Stimulated activated naive CD8-positive, alpha-beta T cell treated with anti-CD3 and anti-CD28 coated beads, Interleukin-15, Interleukin-2, amounts not matched to agents 100 ng/mL and 50 ng/mL, for 24 hours (primary cell): ENCODE results near the gene PPARG.

Source experiments
- H3K27ac Mint-ChIP-seq: one replicate; pipeline ENCODE4 v1.8.0; 2021; ENCODE audit warnings: mild to moderate bottlenecking, mixed read lengths
- H3K27me3 Mint-ChIP-seq: one replicate; pipeline ENCODE4 v1.8.0; 2021; ENCODE audit warnings: mixed read lengths
- H3K36me3 Mint-ChIP-seq: one replicate; pipeline ENCODE4 v1.8.0; 2021; ENCODE audit warnings: low read depth, mixed read lengths
- H3K4me1 Mint-ChIP-seq: one replicate; pipeline ENCODE4 v1.8.0; 2021; ENCODE audit warnings: low read depth, mixed read lengths
- H3K4me3 Mint-ChIP-seq: one replicate; pipeline ENCODE4 v1.8.0; 2021; ENCODE audit warnings: mild to moderate bottlenecking, mixed read lengths
- H3K9me3 Mint-ChIP-seq: one replicate; pipeline ENCODE4 v1.8.0; 2021; ENCODE audit warnings: mixed read lengths

PPARG gene

DNA sequence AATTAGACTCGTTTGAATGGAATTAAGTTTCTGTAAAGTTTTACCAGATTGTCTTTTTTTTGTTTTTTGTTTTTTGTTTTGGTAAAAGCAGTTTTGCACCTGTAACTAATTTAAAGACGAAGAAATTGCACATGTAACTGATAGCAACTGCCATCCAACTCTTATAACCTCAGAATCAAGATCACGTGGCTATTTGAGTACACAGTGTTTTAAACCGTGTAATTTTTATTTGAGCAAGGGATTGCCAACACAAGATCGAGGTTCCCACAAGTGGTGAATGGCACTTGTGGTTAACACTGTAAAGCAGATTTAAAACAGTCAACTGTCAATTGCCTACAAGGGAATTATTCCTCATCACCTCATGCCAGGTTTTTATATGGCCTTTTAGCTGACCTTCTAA lies 67.3 kb downstream of the PPARG start:
- Mint-ChIP-seq H3K27ac (no peak overlapping the region), H3K4me3 (no peak overlapping the region), H3K9me3 (no peaks in the 10 kb centered on the region), H3K4me1 (no peaks in the 10 kb centered on the region), H3K36me3 (no peaks in the 10 kb centered on the region), H3K27me3 (peaks cover 23% of the 10 kb centered on the region)

DNA sequence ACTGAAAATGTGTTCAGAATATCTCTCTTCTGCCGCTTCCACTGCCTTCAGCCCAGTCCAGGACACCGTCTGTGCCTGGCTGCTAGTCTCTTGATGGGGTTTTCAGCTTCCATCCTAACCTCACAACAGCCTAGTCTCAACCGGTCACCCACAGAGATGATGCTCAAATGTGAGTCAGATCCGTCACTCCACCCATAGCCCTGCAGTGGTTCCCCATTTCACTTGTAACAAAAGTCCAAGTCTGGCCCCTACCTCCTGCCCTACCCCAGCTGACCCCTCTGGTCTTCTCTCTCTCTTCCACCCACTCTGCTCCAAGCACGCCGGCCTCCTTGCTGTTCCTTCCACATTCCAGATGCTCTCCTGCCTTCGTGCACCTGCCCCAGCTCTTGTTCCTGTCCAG lies 68.1 kb downstream of the PPARG start:
- peaks cover 16% of the 10 kb centered on the region for H3K27me3 Mint-ChIP-seq
- H3K36me3 Mint-ChIP-seq: no peaks in the 10 kb centered on the region
- H3K9me3 Mint-ChIP-seq: no peaks in the 10 kb centered on the region
- H3K4me1 Mint-ChIP-seq: no peaks in the 10 kb centered on the region
- no peak overlapping the region for H3K27ac Mint-ChIP-seq
- no peak overlapping the region for H3K4me3 Mint-ChIP-seq

DNA sequence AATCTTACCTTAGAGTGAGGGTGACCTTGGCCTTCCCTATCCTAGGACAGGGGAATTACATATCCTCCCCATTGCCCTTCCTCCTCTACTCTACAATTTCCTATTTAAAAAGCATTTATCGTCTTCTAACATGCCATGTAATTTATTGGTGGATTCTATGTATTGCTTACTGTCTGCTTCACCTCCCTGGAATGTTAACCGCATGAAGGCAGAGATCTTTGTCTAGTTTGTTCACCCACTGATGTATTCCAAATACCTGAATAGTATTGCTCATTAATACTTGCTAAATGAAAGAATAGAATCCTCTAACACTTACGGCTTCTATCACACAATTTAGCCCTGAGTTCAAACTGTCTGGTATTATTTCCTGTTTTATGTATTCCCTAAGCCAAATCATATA lies 68.6 kb downstream of the PPARG start:
- Mint-ChIP-seq H3K27me3 (peaks cover 12% of the 10 kb centered on the region), H3K9me3 (no peaks in the 10 kb centered on the region), H3K27ac (no peak overlapping the region), H3K4me1 (no peaks in the 10 kb centered on the region), H3K4me3 (no peak overlapping the region), H3K36me3 (no peaks in the 10 kb centered on the region)

DNA sequence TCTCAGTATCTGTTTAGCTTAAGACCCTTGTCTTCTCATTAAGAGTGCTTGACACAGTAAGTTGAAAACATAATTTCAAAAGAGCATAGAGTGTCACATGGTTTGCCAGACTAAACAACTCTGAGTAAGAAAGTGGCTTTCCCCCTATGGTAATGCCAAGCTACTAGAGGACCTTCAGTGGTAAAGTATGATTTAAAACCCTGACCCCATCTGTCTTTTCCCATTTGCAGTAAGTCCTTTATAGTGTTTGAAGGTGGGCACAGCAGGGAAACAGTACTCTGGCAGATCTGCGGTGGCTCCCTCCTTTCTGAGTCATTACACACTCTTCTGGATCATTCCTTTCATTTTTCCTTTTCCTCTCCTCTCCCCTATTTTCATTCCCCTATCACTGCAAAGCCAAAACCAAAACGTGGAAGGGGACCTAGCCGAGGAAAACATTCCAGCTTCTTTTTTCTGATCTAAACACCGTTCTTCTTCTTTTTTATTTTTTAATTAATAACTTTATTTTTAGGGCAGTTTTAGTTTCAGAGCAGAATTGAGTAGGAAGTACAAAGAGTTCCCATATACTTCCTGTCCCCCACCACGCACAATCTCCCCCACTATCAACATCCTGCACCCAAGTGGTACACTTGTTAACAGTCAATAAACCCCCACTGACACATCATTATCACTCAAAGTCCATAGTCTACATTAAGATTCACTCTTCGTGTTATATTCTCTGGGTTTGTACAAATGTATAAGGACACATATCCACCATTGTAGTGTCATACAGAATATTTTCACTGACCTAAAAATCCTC lies 74.7 kb downstream of the PPARG start:
- Mint-ChIP-seq H3K36me3 (no peaks in the 10 kb centered on the region), H3K27me3 (no peaks in the 10 kb centered on the region), H3K4me1 (peaks cover 10% of the 10 kb centered on the region), H3K9me3 (peaks cover 4% of the 10 kb centered on the region), H3K27ac (no peak overlapping the region), H3K4me3 (no peak overlapping the region)

DNA sequence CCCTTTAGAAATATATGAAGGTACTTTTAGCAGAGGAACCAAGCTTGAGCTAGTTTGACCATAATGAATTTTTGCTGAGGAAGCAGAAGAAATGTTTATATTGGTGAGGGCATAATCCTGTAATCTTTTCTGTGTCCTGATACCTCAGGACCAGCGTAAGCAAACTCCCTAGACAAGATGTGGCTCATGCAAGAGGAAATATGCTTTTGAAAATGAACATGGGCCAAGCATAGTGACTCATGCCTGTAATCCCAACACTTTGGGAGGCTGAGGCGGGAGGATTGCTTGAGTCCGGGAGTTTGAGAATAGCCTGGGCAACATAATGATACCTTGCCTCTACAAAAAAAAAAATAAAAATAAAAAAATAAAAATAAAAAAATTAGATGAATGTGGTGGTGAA lies 78.5 kb downstream of the PPARG start:
- Mint-ChIP-seq H3K36me3 (no peaks in the 10 kb centered on the region), H3K4me3 (no peak overlapping the region), H3K27me3 (peaks cover 5% of the 10 kb centered on the region), H3K9me3 (peaks cover 4% of the 10 kb centered on the region), H3K4me1 (peaks cover 10% of the 10 kb centered on the region), H3K27ac (no peak overlapping the region)

DNA sequence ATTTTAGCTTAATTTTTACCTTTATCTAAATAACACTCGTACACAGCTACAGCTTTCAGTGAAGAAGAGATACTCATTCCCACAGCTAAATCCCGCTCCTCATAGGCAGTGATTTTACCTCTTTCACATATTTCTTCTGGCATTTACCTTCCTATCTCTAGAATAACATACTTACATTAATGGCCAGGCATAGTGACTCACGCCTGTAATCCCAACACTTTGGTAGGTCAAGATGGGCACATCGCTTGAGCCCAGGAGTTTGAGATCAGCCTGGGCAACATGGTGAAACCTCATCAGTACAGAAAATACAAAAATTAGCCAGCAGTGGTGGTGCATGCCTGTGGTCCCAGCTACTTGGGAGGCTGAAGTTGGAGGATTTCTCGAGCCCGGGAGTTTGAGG lies 80.2 kb downstream of the PPARG start:
- H3K4me3 Mint-ChIP-seq: no peak overlapping the region
- no peaks in the 10 kb centered on the region for H3K36me3 Mint-ChIP-seq
- peaks cover 4% of the 10 kb centered on the region for H3K9me3 Mint-ChIP-seq
- H3K27me3 Mint-ChIP-seq: peaks cover 21% of the 10 kb centered on the region
- no peak overlapping the region for H3K27ac Mint-ChIP-seq
- peaks cover 2% of the 10 kb centered on the region for H3K4me1 Mint-ChIP-seq

DNA sequence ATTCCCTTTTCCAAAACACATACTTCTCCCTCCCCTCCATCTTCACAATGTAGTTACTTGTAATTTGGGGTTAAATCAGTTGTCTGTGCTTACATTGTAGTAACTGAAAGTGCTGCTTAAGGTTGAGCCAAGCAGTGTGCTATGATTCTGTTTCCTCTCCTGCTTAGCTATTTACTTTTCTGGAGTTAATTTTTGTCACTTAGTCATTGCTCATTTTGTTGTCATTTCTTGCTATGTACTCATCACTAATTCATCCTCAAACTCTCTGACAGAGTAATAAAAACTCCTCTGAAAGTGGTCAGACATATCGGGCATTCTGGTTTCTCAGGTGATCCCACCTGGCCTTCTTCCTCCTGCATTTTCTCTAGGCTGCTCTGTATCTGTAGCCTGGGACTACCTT lies 80.7 kb downstream of the PPARG start:
- H3K4me1 Mint-ChIP-seq: no peaks in the 10 kb centered on the region

DNA sequence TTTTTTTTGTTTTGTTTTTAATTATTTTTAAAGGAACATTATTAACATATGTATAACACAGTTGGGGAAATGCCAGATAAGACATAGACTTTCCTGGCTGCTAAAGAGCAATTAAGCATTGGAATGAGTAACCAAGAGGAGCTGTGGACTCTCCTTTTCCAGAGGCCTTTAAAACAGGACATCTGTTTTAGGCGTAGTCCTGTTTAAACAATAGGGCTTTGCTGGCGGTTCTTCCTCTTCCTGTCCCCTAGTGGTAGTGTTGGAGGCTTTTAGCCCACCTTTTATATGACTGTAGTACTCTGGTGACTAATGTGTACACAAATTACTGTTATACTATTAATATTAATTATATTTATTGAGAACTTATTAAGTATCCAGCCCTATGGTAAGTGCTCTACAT lies 81.9 kb downstream of the PPARG start:
- Mint-ChIP-seq H3K9me3 (peaks cover 4% of the 10 kb centered on the region), H3K27me3 (peaks cover 29% of the 10 kb centered on the region), H3K4me1 (no peaks in the 10 kb centered on the region), H3K4me3 (no peak overlapping the region), H3K36me3 (no peaks in the 10 kb centered on the region), H3K27ac (no peak overlapping the region)

More for the DNA sequence above, 80.7 kb downstream of the PPARG start:
- no peak overlapping the region for H3K4me3 Mint-ChIP-seq
- H3K27me3 Mint-ChIP-seq: peaks cover 21% of the 10 kb centered on the region
- no peak overlapping the region for H3K27ac Mint-ChIP-seq
- no peaks in the 10 kb centered on the region for H3K36me3 Mint-ChIP-seq
- H3K9me3 Mint-ChIP-seq: peaks cover 4% of the 10 kb centered on the region

DNA sequence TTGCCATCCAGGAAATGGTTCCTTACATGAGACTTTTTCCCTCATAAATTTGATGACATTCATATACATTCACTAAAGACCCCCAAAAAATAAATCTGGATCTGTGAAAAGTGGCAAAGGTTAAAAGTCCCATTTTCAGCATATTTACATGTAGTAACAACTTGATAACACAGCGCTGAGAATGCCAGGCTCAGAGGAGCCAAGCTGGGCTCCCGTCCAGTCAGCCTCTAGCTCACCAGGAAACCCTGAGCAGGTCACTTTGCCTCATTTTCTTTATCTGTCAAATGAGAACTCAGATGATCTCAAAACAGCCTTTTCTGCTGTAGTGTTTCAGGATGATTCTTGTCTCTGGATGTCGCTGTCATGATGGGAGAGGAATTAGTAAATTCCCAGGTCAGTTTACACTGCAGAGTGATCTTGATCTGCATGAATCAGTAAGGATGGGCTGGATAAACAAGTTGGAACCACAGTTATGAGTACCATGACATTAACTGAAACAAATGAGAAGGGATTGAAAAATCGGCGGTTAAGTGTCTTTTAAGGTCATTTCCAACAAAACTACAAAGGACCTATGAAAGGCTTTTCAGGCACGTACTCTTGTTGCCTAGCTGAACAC lies 82.8 kb downstream of the PPARG start:
- no peaks in the 10 kb centered on the region for H3K4me1 Mint-ChIP-seq
- H3K27me3 Mint-ChIP-seq: peaks cover 29% of the 10 kb centered on the region
- H3K9me3 Mint-ChIP-seq: no peaks in the 10 kb centered on the region
- no peak overlapping the region for H3K27ac Mint-ChIP-seq
- H3K4me3 Mint-ChIP-seq: no peak overlapping the region
- H3K36me3 Mint-ChIP-seq: no peaks in the 10 kb centered on the region

DNA sequence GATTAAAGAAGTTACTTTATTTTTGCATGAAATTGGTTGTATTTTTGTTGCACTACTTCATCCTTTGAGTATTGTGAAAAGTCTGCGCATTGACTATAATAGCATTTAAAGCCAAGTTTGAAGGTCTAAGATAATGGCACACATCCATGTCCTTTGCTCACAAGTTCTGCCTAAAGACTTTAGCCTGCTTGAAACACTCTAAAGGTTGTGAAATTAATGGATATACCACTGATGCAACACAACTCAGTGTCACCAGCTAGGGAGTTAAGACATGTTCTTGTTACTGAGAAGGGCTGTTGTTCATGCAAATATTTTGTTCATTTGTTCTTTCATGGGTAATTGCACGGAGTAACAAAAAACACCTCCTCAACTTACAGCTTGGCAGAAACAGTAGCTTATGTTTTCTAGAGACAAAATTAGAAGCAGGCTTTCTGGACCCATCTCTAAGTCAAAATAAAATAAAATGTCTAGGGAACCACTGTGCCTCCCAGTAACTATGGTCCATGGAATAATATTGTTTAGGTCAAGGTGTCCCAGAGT lies 83.9 kb downstream of the PPARG start:
- no peaks in the 10 kb centered on the region for H3K4me1 Mint-ChIP-seq
- H3K27ac Mint-ChIP-seq: no peak overlapping the region
- H3K36me3 Mint-ChIP-seq: no peaks in the 10 kb centered on the region
- H3K4me3 Mint-ChIP-seq: no peak overlapping the region
- H3K9me3 Mint-ChIP-seq: no peaks in the 10 kb centered on the region
- H3K27me3 Mint-ChIP-seq: peaks cover 29% of the 10 kb centered on the region

DNA sequence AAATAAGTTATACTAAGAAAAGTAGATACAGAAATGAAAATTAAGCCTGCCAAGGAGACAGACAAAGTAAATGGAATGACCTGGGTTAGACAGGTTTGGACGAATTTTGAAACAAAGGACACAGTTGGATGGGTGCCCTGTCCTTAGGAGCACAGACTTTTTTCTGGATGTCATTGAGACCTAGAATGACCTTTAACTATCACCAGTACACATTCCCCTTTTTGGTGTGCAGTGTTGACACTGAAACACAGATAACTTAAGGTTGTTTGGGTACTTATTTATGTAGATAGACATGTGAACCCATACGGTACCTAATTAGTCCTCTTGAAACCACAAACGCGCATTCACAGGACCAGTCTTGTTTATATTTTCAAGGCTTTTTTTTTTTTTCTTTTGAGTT lies 86.7 kb downstream of the PPARG start:
- peaks cover 32% of the 10 kb centered on the region for H3K27me3 Mint-ChIP-seq
- H3K4me1 Mint-ChIP-seq: peaks cover 13% of the 10 kb centered on the region
- H3K36me3 Mint-ChIP-seq: no peaks in the 10 kb centered on the region
- H3K9me3 Mint-ChIP-seq: no peaks in the 10 kb centered on the region
- H3K27ac Mint-ChIP-seq: no peak overlapping the region
- no peak overlapping the region for H3K4me3 Mint-ChIP-seq

DNA sequence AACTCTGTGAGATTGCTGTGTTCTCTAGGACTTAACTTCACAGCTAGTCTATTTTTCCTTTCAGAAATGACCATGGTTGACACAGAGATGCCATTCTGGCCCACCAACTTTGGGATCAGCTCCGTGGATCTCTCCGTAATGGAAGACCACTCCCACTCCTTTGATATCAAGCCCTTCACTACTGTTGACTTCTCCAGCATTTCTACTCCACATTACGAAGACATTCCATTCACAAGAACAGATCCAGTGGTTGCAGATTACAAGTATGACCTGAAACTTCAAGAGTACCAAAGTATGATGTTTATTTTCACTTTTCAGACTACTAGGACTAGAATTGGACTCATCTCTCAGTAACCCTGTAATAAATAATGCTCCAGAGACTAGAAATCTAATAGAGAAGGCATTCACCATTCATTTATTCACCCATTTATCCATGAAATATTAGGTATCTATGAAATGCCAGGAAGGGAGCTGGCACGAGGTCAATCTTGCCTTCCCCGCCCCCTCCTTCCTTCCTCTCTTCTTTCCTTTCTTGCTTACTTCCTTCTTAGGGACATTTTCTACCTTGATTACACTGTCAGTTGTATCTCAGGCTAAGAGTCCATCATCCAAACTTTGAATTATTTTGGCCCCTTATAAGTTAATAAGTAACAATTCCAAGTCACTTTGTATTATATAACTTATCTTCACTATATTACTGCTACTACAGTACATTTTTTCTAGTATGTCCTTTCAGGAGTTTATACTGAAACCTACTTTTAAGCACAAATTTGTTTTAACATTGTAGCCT lies 91.0 kb downstream of the PPARG start:
- Mint-ChIP-seq H3K27ac (no peak overlapping the region), H3K4me3 (no peak overlapping the region), H3K27me3 (peaks cover 16% of the 10 kb centered on the region), H3K9me3 (no peaks in the 10 kb centered on the region), H3K4me1 (peaks cover 25% of the 10 kb centered on the region), H3K36me3 (no peaks in the 10 kb centered on the region)

DNA sequence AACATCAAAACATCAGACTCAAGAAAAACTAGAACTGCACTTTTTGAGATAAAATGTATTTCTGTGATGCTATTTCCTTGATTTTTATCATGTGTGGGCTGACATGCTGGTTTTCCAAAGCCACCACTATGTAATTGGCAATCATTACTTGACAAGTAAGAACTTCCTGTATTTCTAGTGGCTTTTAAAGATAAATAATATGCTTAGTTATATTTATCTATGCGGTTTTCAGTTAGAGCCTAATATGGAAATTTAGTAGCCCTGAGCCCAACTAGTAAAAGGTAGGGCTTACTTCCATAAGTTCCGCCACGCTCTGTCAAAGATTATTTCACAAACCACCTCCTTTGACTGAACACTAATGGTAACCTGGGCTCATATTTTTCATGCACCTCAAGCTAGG lies 91.6 kb downstream of the PPARG start:
- Mint-ChIP-seq H3K4me1 (peaks cover 28% of the 10 kb centered on the region), H3K4me3 (no peak overlapping the region), H3K9me3 (no peaks in the 10 kb centered on the region), H3K27ac (no peak overlapping the region), H3K27me3 (peaks cover 16% of the 10 kb centered on the region), H3K36me3 (no peaks in the 10 kb centered on the region)

DNA sequence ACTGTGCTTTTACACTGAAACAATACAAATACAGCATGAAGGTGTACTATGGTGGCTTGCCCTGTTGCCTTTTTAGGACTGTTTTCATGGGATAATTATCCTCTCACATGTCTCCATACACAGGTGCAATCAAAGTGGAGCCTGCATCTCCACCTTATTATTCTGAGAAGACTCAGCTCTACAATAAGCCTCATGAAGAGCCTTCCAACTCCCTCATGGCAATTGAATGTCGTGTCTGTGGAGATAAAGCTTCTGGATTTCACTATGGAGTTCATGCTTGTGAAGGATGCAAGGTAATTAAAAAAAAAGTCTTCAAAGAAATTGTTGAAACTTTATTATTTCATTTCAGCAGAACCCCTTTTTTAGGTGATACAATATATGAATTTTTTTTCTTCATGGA lies 92.3 kb downstream of the PPARG start:
- peaks cover 17% of the 10 kb centered on the region for H3K27me3 Mint-ChIP-seq

DNA sequence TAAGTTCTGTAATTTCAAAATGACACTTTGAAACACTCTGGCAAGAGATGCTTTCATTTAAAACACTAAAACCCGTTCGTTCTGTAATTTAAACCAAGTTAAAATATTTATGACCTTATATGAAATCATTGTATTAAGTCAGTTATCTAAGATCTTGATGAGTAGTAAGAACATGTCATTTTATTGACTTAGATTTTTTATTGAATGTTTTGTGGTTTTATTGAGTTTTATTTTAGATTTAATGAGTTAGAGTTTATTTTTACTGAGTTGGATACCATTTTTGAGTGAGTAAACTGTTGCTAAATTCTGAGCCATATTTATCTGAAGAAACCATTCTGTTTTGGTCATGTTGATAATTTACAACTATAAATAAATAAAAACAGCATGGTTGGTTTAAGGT lies 94.3 kb downstream of the PPARG start:
- Mint-ChIP-seq H3K4me3 (no peak overlapping the region), H3K27me3 (peaks cover 21% of the 10 kb centered on the region), H3K27ac (no peak overlapping the region), H3K9me3 (no peaks in the 10 kb centered on the region), H3K4me1 (peaks cover 28% of the 10 kb centered on the region), H3K36me3 (no peaks in the 10 kb centered on the region)

More for the DNA sequence above, 92.3 kb downstream of the PPARG start:
- Mint-ChIP-seq H3K9me3 (no peaks in the 10 kb centered on the region), H3K4me1 (peaks cover 28% of the 10 kb centered on the region), H3K36me3 (no peaks in the 10 kb centered on the region), H3K4me3 (no peak overlapping the region), H3K27ac (no peak overlapping the region)
